Measurements from ENCODE around the gene ZBTB21. TPM values are rescaled to one million over a fixed set of nuclear protein-coding genes. Genes with fewer than 3 reads are reported as not detected.
"Not testable (repeated sequence)": the region's sequence is repeated elsewhere in the genome, so short reads cannot be mapped to it uniquely, and the experiment has no call there.

Gene ZBTB21
- total RNA-seq, 2 donors from 2014 or later, result 17.3 to 23.1 TPM

GRCh38 chr21:41960386-41960785, 49.8 kb downstream of the ZBTB21 start:
- Mint-ChIP-seq H3K36me3 (ENCODE audit: low read depth) (no peaks in the 10 kb centered on the region), H3K4me1 (peaks cover 3% of the 10 kb centered on the region), H3K27me3 (ENCODE audit: insufficient read depth) (peaks cover 3% of the 10 kb centered on the region), H3K4me3 (no peak overlapping the region), H3K9me3 (no peaks in the 10 kb centered on the region), H3K27ac (no peak overlapping the region)
- peak; percentile 43 for DNase-seq
- Histone ChIP-seq H3K4me3 (ENCODE audit: low read length) (no peak overlapping the region), H3K4me1 (ENCODE audit: control insufficient read depth, insufficient read depth, low read length) (peaks cover 2% of the 10 kb centered on the region), H3K27ac (ENCODE audit: low read depth, low read length) (no peak overlapping the region), H3K9ac (ENCODE audit: extremely low read depth, low read length, poor library complexity, severe bottlenecking) (no peak overlapping the region), H3K27me3 (ENCODE audit: control insufficient read depth, insufficient read depth, low read length, poor library complexity, severe bottlenecking) (no peaks in the 10 kb centered on the region), H3K9me3 (ENCODE audit: control insufficient read depth, low read length) (no peaks in the 10 kb centered on the region), H3K36me3 (ENCODE audit: control insufficient read depth, insufficient read depth, low read length) (no peaks in the 10 kb centered on the region)
- 86 to 97% methylated on average over 5 to 8 of the region's 8 CpGs for WGBS, 2 experiments (ENCODE audit: insufficient coverage in 1 of 2, insufficient read length in 1 of 2)
- no peak for TF ChIP-seq CTCF (conservative IDR thresholded peaks at IDR 0.05)

GRCh38 chr21:41959697-41960096, 50.5 kb downstream of the ZBTB21 start:
- H3K36me3 Mint-ChIP-seq (ENCODE audit: low read depth); H3K27ac ChIP-seq (ENCODE audit: low read depth, low read length); H3K4me1 Mint-ChIP-seq; H3K4me3 Mint-ChIP-seq; H3K36me3 ChIP-seq (ENCODE audit: control insufficient read depth, insufficient read depth, low read length); H3K4me1 ChIP-seq (ENCODE audit: control insufficient read depth, insufficient read depth, low read length); H3K27ac Mint-ChIP-seq; H3K4me3 ChIP-seq (ENCODE audit: low read length); H3K27me3 Mint-ChIP-seq (ENCODE audit: insufficient read depth); DNase-seq; H3K9me3 ChIP-seq (ENCODE audit: control insufficient read depth, low read length); H3K9ac ChIP-seq (ENCODE audit: extremely low read depth, low read length, poor library complexity, severe bottlenecking); H3K9me3 Mint-ChIP-seq; H3K27me3 ChIP-seq (ENCODE audit: control insufficient read depth, insufficient read depth, low read length, poor library complexity, severe bottlenecking): not testable (repeated sequence)
- WGBS, 2 experiments (ENCODE audit: insufficient coverage in 1 of 2, insufficient read length in 1 of 2), result 93 to 94% methylated on average over 7 to 11 of the region's 11 CpGs

GRCh38 chr21:41958886-41959563, 51.1 kb downstream of the ZBTB21 start:
- Mint-ChIP-seq H3K9me3 (no peaks in the 10 kb centered on the region), H3K27me3 (ENCODE audit: insufficient read depth) (no peaks in the 10 kb centered on the region), H3K27ac (no peak overlapping the region), H3K4me1 (peaks cover 3% of the 10 kb centered on the region), H3K4me3 (no peak overlapping the region), H3K36me3 (ENCODE audit: low read depth) (no peaks in the 10 kb centered on the region)
- Histone ChIP-seq H3K9me3 (ENCODE audit: control insufficient read depth, low read length) (no peaks in the 10 kb centered on the region), H3K36me3 (ENCODE audit: control insufficient read depth, insufficient read depth, low read length) (no peaks in the 10 kb centered on the region), H3K4me3 (ENCODE audit: low read length) (no peak overlapping the region), H3K27me3 (ENCODE audit: control insufficient read depth, insufficient read depth, low read length, poor library complexity, severe bottlenecking) (no peaks in the 10 kb centered on the region), H3K4me1 (ENCODE audit: control insufficient read depth, insufficient read depth, low read length) (peaks cover 2% of the 10 kb centered on the region), H3K9ac (ENCODE audit: extremely low read depth, low read length, poor library complexity, severe bottlenecking) (no peak overlapping the region), H3K27ac (ENCODE audit: low read depth, low read length) (no peak overlapping the region)
- no peak for TF ChIP-seq CTCF (conservative IDR thresholded peaks at IDR 0.05)
- peak; percentile 39 for DNase-seq
- 89 to 95% methylated on average over 10 to 16 of the region's 16 CpGs for WGBS, 2 experiments (ENCODE audit: insufficient coverage in 1 of 2, insufficient read length in 1 of 2)

Measured in endodermal cell (in vitro differentiated cells).